GM21825 (cell line): ENCODE data around the gene RAF1.
"Not testable (repeated sequence)": the region's sequence is repeated elsewhere in the genome, so short reads cannot be mapped to it uniquely, and the experiment has no call there.

Experiments used
- ATAC-seq: cut with Tn5 transposase; IDR thresholded peaks from one replicate; pipeline ENCODE4 v1.9.1; 2021; ENCODE audit warnings: mild to moderate bottlenecking, moderate library complexity; ENCODE audit not compliant: unreplicated experiment

RAF1 gene

GRCh38 chr3:12643010-12643380, 20.9 kb downstream of the RAF1 start:
- no peak for ATAC-seq

DNA sequence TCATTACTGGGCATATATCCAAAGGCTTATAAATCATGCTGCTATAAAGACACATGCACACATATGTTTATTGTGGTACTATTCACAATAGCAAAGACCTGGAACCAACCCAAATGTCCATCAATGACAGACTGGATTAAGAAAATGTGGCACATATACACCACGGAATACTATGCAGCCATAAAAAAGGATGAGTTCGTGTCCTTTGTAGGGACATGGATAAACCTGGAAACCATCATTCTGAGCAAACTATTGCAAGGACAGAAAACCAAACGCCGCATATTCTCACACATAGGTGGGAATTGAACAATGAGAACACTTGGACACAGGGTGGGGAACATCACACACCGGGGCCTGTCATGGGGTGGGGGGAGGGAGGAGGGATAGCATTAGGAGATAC, 23.1 kb downstream of the RAF1 start:
- ATAC-seq: not testable (repeated sequence)

DNA sequence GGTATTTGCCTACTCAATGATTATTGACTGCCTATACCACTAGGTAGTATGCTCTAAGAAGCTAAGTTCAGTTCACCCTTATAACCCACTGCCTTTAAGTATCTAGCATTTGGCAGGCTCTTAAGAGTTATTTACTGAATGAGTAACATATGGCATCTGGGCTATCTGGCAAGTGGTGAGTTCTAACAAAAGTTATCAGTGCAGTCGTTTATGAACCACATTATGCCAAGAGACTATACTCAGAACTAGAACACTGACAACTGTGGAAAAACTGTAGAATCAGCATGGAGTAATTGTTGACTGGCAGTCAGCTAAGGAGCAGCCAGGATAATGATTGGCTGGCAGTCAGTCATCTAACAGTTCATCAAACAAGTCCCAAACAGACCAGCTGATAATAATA, 25.8 kb downstream of the RAF1 start:
- no peak for ATAC-seq

GRCh38 chr3:12633108-12633507, 30.8 kb downstream of the RAF1 start:
- ATAC-seq: no peak

DNA sequence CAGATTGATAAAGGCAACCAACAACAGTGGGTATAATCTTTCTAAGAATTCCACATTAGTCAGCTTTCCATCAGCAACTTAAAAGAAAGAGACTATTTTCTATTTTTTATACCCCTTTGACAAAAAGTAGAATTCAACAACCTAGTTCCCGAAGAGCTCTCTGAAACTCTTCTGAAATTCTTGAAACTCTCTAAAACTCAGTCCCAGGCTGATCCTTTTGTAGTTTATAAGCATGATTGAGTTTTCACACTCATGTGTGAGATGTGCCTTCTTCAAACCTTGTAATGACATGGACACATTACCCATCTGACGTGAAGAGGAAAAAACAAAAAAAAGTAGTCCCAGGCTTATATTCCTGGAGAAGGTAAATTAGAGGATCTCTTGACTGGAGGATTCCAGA, 31.4 kb downstream of the RAF1 start:
- no peak for ATAC-seq

GRCh38 chr3:12630843-12631242, 33.1 kb downstream of the RAF1 start:
- ATAC-seq: not testable (repeated sequence)

- no peak for ATAC-seq
These were observed 33.6 kb downstream of the RAF1 start for GRCh38 chr3:12630292-12630691.

- ATAC-seq: no peak
These were observed 34.4 kb downstream of the RAF1 start for GRCh38 chr3:12629560-12629959.

DNA sequence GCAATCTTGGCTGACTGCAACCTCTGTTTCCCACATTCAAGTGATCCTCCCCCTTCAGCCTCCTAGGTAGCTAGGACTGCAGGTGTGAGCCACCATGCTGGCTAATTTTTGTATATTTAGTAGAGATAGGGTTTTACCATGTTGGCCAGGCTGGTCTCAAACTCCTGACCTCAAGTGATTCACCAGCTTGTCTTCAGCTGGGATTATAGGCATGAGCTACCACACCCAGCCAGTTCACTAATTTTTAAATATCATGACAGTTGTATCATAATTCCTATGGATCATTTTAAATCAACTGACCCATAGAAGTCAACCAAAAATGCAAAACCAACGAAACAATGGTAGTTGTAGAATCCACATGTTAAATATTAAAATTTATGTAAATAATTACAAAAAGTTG, 35.1 kb downstream of the RAF1 start:
- ATAC-seq: no peak

- no peak for ATAC-seq
These were observed 36.5 kb downstream of the RAF1 start for GRCh38 chr3:12627370-12627769.

GRCh38 chr3:12624964-12625363, 39.0 kb downstream of the RAF1 start:
- not testable (repeated sequence) for ATAC-seq

GRCh38 chr3:12624056-12624455, 39.9 kb downstream of the RAF1 start:
- ATAC-seq: no peak

DNA sequence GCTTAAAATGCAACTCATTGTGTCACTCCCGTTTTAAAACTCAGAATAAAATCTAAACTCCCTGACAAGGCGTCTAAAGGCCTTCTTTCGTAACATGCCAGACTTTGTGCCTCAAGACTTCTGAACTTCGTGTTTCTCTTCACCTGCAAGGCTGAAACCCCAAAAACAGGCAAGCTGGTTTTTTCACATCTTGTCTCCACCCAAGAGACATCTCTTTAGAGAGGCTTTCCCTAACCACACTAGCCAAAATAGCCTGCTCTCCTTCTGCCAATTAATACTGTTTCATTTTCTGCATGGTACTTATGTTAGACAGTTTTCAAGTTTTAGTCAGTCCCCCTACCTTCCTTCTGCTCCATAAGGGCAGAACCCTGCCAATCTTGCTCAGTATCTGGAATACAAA, 41.6 kb downstream of the RAF1 start:
- no peak for ATAC-seq

DNA sequence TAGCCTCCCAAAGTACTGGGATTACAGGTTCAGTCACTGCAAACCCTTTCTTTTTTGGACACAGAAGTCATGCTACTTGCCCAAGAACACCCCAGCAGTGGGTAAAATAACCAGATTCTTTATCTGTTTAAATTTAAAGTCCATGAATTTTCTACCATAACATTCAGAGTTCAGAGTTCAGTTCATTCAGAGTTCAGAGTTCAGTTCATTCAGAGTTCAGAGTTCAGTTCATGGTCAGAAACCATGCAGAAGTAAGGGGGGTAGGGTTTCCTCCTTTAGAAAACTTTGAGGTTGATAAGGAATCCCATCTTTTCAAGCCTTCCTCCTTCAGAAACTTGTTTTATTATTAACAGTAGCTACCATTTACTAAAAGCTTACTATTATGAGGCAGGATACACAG, 43.2 kb downstream of the RAF1 start:
- ATAC-seq: no peak

DNA sequence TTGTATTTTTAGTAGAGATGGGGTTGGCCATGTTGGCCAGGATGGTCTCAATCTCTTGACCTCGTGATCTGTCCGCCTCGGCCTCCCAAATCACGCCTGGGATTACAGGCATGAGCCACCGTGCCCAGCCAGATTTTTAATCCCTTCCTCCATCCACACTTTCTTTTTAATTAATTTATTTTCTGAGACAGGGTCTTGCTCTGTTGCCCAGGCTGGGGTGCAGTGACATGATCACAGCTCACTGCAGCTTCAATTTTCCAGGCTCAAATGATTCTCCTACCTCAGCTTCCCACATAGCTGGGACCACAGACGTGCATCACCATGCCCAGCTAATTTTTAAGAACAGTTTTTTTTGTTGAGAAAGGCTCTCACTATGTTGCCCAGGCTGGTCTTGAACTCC, 43.6 kb downstream of the RAF1 start:
- no peak for ATAC-seq

DNA sequence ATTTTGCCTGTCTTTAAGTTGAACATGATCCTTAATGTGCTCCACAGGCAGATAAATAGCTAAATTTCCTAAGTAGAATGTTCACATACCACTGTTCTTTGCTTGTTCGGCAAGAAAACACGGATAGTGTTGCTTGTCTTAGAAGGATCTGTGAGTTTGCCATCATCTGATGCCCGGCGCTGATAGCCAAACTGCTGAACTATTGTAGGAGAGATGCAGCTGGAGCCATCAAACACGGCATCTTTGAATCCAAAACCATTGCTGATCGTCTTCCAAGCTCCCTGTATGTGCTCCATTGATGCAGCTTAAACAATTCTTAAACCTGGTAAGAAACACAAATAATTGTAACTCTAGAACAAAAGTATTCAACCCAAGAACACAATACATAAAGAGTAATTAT, 45.5 kb downstream of the RAF1 start:
- no peak for ATAC-seq

DNA sequence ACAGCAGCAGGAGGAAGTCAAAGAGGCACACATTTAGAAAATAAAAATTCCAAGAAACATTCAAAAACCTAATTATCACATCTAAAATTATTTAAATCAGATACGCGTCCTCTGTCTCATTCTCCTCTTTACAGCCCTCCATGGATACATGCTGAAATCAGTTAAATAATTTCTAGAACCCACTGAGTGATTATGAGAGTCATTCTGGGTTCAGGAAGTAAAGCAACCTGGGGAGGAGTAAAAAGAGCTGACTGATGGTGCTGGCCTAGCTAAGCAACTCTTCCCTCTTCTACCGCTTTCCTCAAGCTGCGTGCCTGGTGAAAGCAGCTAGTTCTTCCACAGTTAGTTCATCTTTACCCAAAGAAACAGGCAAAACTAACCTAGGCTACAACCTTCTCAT, 48.7 kb downstream of the RAF1 start:
- no peak for ATAC-seq

- no peak for ATAC-seq
These were observed 50.7 kb downstream of the RAF1 start for GRCh38 chr3:12613250-12613649.

- no peak for ATAC-seq
These were observed 51.2 kb downstream of the RAF1 start for GRCh38 chr3:12612514-12613226.

- no peak for ATAC-seq
These were observed 52.8 kb downstream of the RAF1 start for GRCh38 chr3:12611117-12611516.

- ATAC-seq: no peak
These were observed 55.5 kb downstream of the RAF1 start for GRCh38 chr3:12608376-12608775.

DNA sequence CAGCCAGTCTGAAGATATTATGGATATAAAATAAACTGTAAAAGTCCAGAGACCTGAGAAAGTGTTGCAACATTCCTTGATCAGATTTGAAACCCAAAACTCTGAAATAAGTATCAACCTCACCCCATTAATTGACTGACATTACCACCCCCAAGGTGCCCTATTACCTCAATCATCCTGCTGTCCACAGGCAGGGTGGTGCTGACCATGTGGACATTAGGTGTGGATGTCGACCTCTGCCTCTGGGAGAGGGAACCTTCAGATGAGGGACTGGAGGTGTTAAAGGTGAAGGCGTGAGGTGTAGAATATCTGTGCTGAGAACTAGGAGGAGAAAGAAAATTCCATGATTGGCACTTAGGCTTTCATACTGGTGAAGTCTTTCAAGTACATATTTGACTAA, 59.9 kb downstream of the RAF1 start:
- no peak for ATAC-seq

DNA sequence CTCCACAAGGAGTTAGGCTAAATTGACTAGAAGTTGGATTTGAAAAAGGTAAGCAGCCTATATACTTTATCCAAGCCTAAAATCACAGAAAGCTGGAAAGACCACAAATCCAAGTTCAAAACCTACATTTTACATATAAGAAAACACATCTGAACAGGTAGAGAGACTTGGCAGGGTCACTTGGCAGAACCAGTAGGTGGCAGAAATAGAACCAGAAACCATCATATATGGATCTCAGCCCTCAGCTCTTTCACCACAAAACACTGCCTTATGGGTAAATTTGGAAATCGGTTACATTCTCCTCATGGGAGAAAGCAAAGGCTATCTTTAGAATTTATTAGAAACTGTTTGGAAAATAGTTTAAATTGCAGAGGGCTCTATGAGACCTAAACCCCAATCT, 62.8 kb downstream of the RAF1 start:
- ATAC-seq: no peak
